SH-SY5Y (cell line): ENCODE data around the gene MTREX.

Experiments
- GATA2 ChIP-seq: IDR thresholded peaks from 2 replicates; pipeline ENCODE4 v1.6.1; 2011; ENCODE audit warnings: mild to moderate bottlenecking, low read depth, low read length
- GATA3 ChIP-seq: IDR thresholded peaks from 2 replicates; pipeline ENCODE4 v1.6.1; 2011; ENCODE audit warnings: low read depth, mild to moderate bottlenecking, low read length, moderate library complexity

GRCh38 chr5:55370291-55370925, 62.6 kb downstream of the MTREX start:
- TF ChIP-seq GATA3 (no peak), GATA2 (no peak)
